SK-N-SH treated with all-trans-retinoic acid at 6 μM for 48 hours (cell line): Measurements from ENCODE around the gene DLG2.

ENCODE experiments used
- ATAC-seq: fragments of 200-7000 bp; cut with Tn5 transposase; 3 replicates; pipeline ENCODE4 v1.9.1; 2020; ENCODE audit warnings: mild to moderate bottlenecking, moderate library complexity
- ARNTL ChIP-seq: fragments of 450-650 bp; formaldehyde crosslinking; IDR thresholded peaks from 2 replicates; pipeline ENCODE4 v1.5.0; 2020; ENCODE audit warnings: low read depth, mild to moderate bottlenecking, moderate library complexity, borderline replicate concordance
- ESRRG ChIP-seq: fragments of 250-450 bp; sonication (Bioruptor Pico); IDR thresholded peaks from 2 replicates; pipeline ENCODE4 v1.6.1; 2021; ENCODE audit warnings: mild to moderate bottlenecking
- GLIS3 ChIP-seq: fragments of 250-450 bp; sonication (Bioruptor Pico); IDR thresholded peaks from 2 replicates; pipeline ENCODE4 v1.5.0; 2020; ENCODE audit warnings: mild to moderate bottlenecking, moderate library complexity
- ISL1 ChIP-seq: fragments of 250-450 bp; sonication (Bioruptor Pico); IDR thresholded peaks from 2 replicates; pipeline ENCODE4 v2.1.2; 2022; ENCODE audit warnings: mild to moderate bottlenecking, moderate library complexity
- OSR1 ChIP-seq: fragments of 250-450 bp; sonication (Bioruptor Pico); IDR thresholded peaks from 2 replicates; pipeline ENCODE4 v1.8.0; 2022; ENCODE audit warnings: moderate library complexity, mild to moderate bottlenecking, inconsistent platforms
- RARB ChIP-seq: fragments of 250-450 bp; sonication (Bioruptor Pico); IDR thresholded peaks from 2 replicates; pipeline ENCODE4 v1.8.0; 2021; ENCODE audit warnings: mild to moderate bottlenecking, moderate library complexity
- SNAI2 ChIP-seq: fragments of 250-450 bp; sonication (Bioruptor Pico); IDR thresholded peaks from 2 replicates; pipeline ENCODE4 v1.5.0; 2020; ENCODE audit warnings: mild to moderate bottlenecking, moderate library complexity
- TCF4 ChIP-seq: fragments of 250-450 bp; sonication (Bioruptor Pico); IDR thresholded peaks from 2 replicates; pipeline ENCODE4 v1.8.0; 2021; ENCODE audit warnings: mild to moderate bottlenecking, moderate library complexity, borderline replicate concordance
- ZC3H10 ChIP-seq: fragments of 250-450 bp; sonication (Bioruptor Pico); IDR thresholded peaks from 2 replicates; pipeline ENCODE4 v1.5.1; 2021; ENCODE audit warnings: mild to moderate bottlenecking, moderate library complexity
- ZFP3 ChIP-seq: fragments of 250-450 bp; sonication (Bioruptor Pico); IDR thresholded peaks from 2 replicates; pipeline ENCODE4 v1.5.0; 2020; ENCODE audit warnings: mild to moderate bottlenecking, moderate library complexity
- ZNF565 ChIP-seq: fragments of 450-650 bp; formaldehyde crosslinking; conservative IDR thresholded peaks from 2 replicates; pipeline ENCODE4 v1.5.0; 2020; ENCODE audit warnings: low read depth, mild to moderate bottlenecking, moderate library complexity
- ZNF70 ChIP-seq: fragments of 450-650 bp; formaldehyde crosslinking; IDR thresholded peaks from 2 replicates; pipeline ENCODE4 v1.5.0; 2020; ENCODE audit warnings: mild to moderate bottlenecking, moderate library complexity
- ZNF8 ChIP-seq: fragments of 450-650 bp; formaldehyde crosslinking; IDR thresholded peaks from 2 replicates; pipeline ENCODE4 v1.5.0; 2020; ENCODE audit warnings: mild to moderate bottlenecking, moderate library complexity
- TF ChIP-seq, protein P1 (sequence below): fragments of 250-450 bp; sonication (Bioruptor Pico); IDR thresholded peaks from 2 replicates; pipeline ENCODE4 v1.5.1; 2020; ENCODE audit warnings: low read depth, mild to moderate bottlenecking, moderate library complexity
- TF ChIP-seq, protein P2 (sequence below): fragments of 250-450 bp; sonication (Bioruptor Pico); IDR thresholded peaks from 2 replicates; pipeline ENCODE4 v1.5.0; 2020; ENCODE audit warnings: mild to moderate bottlenecking, moderate library complexity
- TF ChIP-seq, protein P3 (sequence below): fragments of 250-450 bp; sonication (Bioruptor Pico); IDR thresholded peaks from 2 replicates; pipeline ENCODE4 v1.8.0; 2021; ENCODE audit warnings: low read depth, mild to moderate bottlenecking, moderate library complexity, borderline replicate concordance

DLG2 gene

DNA sequence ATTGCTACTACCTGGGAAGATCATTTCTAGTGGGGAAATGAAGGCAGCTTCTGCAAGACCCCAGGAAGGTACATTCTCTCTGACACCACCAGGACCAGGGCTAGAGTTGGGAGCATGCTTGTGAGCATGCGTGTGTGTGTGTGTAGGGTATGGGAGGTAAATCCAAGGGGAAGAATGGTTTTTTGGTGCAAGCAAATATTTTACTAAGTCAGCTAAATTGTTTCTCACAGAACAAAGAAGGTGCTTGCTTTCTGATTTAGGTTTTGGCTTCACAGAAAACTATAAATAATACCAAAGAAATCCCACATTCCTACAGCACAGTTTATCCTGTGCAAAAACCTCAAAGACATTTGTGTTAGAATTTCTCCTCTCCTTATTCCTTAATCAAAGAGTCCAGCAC, 1996.9 kb downstream of the DLG2 start:
- no peak for ATAC-seq
- no peak for TF ChIP-seq OSR1
- TF ChIP-seq, protein P1, sequence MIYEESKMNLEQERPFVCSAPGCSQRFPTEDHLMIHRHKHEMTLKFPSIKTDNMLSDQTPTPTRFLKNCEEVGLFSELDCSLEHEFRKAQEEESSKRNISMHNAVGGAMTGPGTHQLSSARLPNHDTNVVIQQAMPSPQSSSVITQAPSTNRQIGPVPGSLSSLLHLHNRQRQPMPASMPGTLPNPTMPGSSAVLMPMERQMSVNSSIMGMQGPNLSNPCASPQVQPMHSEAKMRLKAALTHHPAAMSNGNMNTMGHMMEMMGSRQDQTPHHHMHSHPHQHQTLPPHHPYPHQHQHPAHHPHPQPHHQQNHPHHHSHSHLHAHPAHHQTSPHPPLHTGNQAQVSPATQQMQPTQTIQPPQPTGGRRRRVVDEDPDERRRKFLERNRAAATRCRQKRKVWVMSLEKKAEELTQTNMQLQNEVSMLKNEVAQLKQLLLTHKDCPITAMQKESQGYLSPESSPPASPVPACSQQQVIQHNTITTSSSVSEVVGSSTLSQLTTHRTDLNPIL = no peak
- TF ChIP-seq ZC3H10 (CRISPR knock-in tag) = no peak
- no peak for TF ChIP-seq ZNF565 (CRISPR knock-in tag)
- TF ChIP-seq TCF4 (CRISPR knock-in tag) = no peak

DNA sequence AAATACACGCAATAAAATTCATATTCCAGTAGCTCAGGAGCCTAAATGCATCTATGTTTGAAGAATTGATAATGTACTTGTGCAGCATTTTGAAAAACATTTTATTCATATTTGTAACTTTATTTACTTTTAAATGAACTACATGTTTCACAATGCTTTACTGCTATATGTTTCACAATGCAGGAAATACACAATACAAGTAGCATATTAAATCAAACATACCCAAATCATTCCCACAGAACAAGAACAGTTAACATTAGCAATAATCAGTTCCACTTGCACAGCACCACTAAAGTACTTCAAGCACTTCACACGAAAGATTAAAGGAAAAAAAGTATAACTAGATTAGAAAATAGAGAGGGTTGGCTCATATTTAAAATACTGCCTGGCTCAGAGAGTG, 1997.4 kb downstream of the DLG2 start:
- no peak for ATAC-seq
- TF ChIP-seq RARB (CRISPR knock-in tag) (no peak), ZNF70 (CRISPR knock-in tag) (no peak), TCF4 (CRISPR knock-in tag) (no peak), ZFP3 (CRISPR knock-in tag) (no peak), GLIS3 (no peak), ZNF8 (CRISPR knock-in tag) (no peak), ARNTL (CRISPR knock-in tag) (no peak), ZC3H10 (CRISPR knock-in tag) (no peak)
- TF ChIP-seq, protein P2, sequence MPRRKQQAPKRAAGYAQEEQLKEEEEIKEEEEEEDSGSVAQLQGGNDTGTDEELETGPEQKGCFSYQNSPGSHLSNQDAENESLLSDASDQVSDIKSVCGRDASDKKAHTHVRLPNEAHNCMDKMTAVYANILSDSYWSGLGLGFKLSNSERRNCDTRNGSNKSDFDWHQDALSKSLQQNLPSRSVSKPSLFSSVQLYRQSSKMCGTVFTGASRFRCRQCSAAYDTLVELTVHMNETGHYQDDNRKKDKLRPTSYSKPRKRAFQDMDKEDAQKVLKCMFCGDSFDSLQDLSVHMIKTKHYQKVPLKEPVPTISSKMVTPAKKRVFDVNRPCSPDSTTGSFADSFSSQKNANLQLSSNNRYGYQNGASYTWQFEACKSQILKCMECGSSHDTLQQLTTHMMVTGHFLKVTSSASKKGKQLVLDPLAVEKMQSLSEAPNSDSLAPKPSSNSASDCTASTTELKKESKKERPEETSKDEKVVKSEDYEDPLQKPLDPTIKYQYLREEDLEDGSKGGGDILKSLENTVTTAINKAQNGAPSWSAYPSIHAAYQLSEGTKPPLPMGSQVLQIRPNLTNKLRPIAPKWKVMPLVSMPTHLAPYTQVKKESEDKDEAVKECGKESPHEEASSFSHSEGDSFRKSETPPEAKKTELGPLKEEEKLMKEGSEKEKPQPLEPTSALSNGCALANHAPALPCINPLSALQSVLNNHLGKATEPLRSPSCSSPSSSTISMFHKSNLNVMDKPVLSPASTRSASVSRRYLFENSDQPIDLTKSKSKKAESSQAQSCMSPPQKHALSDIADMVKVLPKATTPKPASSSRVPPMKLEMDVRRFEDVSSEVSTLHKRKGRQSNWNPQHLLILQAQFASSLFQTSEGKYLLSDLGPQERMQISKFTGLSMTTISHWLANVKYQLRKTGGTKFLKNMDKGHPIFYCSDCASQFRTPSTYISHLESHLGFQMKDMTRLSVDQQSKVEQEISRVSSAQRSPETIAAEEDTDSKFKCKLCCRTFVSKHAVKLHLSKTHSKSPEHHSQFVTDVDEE (CRISPR knock-in tag) = no peak
- TF ChIP-seq, all 23 proteins: peak for 0

DNA sequence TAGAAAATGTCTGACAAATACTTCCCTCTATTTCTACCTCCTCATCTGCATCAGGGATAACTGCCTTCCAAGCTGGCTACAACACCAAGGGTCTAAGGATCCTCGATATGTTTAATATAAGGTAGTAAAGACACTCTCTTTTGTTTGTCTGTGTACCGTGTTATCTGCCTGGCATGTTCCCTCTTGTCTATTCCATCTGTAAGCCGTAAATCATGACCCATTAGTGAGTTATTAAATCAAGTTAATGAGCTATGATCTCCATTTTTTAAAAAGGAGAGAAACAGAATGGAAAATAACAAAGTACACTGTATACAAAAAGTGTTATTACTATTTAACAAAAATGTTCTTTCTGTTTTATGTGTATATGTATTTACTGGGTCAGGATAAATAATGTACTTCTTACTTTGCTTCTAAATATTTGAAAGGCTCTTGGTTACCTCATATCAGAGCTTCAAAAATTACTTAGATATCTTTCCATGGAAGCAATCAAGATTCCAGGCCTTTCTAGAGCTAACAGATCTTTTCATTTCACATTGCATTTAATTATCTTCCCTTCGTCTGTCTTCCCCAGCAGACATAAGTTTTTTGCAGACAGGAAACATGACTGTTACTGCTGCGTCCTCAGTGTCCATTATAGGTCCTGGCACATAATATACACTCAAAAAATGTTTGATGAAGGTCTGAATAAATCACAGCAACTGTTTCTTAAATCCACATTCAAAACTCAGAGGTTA, 1998.4 kb downstream of the DLG2 start:
- peak; percentile 73 for TF ChIP-seq ISL1 (CRISPR knock-in tag)
- TF ChIP-seq TCF4 (CRISPR knock-in tag) = peak; percentile 50
- 0 out of 2 replicates have a peak, but pooled peaks have one; percentile 12 for TF ChIP-seq SNAI2 (CRISPR knock-in tag)
- TF ChIP-seq ZC3H10 (CRISPR knock-in tag) = no peak
- TF ChIP-seq, protein P1 = peak; percentile 22; the same call in 1 of the 2 replicates
- ATAC-seq = no peak

DNA sequence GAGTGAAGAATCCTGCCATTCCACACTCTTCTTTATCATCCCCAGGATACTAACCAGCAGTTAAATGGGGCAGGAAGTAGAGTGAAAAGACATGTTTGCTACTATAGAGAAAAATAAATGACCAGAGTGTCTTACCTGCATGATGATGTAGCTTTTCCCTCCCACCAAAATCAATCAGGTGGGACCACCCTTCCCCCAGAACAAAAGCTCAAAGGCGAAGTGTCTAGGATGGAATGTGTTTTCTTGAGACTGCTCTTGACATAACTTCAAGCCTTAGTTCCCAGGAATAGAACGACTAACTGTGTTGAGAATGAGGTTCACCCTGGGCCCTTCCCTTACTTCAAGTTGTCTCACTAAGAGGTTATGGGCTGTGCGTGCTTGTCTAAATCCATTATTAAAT, 2001.8 kb downstream of the DLG2 start:
- no peak for ATAC-seq
- TF ChIP-seq TCF4 (CRISPR knock-in tag) = no peak
- TF ChIP-seq ARNTL (CRISPR knock-in tag) = no peak
- no peak for TF ChIP-seq ZNF70 (CRISPR knock-in tag)
- TF ChIP-seq, protein P3, sequence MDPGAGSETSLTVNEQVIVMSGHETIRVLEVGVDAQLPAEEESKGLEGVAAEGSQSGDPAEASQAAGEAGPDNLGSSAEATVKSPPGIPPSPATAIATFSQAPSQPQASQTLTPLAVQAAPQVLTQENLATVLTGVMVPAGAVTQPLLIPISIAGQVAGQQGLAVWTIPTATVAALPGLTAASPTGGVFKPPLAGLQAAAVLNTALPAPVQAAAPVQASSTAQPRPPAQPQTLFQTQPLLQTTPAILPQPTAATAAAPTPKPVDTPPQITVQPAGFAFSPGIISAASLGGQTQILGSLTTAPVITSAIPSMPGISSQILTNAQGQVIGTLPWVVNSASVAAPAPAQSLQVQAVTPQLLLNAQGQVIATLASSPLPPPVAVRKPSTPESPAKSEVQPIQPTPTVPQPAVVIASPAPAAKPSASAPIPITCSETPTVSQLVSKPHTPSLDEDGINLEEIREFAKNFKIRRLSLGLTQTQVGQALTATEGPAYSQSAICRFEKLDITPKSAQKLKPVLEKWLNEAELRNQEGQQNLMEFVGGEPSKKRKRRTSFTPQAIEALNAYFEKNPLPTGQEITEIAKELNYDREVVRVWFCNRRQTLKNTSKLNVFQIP (CRISPR knock-in tag) = no peak
- TF ChIP-seq, protein P2 (CRISPR knock-in tag) = no peak
- no peak for TF ChIP-seq ESRRG (CRISPR knock-in tag)
- TF ChIP-seq, protein P1 = no peak
